ENCODE measurements around the gene SNN.

Gene SNN

DNA sequence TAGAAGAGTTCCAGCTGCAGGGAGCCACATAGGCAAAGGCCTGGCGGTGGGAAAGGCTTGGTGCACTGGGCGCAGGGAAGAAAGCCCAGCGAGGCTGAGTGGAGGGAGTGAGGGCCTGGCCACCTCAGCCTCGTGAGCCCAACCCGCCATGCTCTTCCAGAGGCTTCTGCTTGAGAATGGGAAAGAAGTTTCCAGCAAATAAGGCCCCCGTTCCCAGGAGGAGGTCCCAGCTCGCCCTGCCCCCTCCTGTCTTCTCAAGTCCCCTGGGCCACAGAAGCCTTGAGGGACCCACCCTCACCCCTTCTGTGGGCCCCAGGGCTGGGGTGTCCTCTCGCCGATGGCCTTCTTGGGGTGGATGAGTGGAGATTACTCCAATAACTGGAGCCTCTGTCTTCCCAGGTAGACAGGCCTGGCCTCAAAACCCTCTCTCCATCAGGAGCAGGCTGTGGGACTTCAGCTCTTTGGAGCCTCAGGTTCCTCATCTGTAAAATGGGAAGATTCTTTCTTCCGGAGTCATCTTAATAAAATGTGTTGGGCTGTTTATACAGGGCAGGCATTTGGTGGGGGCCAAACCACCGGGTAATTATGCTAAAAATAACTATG, 933 bp upstream of the SNN start:
- DNase-seq (ENCODE audit: low spot score) = no peak

GRCh38 chr16:11668623-11669379, 546 bp downstream of the SNN start:
- DNase-seq (ENCODE audit: low spot score) = no peak

DNA sequence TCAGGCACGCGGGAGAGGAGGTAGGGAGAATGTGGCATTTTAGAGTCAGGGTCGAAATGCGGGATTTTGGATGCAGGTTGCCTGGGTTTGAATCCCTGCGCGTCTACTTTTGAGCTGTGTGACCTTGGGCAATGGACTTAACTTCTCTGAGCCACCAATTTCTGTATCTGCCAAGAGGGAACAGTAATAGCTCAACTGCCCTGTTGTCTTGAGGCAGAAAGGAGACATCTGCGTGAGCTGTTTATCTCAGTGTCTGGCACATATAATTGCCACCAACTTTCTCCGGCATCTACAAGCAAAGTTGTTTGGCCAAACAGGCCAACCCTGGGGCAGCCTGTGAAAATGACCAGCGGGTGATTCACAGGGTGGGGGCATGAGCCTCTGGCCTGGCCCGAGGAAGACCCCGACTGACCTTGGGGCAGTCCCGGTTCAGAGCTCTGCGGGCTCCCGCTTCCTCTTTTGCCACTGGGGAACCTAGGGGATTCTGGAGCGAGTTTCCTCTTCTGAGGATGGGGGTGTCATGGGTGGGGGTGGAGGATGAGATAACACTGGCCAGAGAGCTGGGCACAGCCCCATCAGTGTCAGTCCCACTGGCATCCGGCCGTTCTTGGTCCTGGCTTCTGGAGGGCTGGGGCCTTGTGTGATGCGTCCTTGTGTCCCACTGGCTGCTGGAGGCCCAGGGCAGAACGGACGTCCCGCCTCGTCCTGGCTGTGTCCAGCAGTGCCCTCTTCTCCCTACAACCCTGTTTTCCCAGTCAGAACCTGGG, 1.3 kb downstream of the SNN start:
- DNase-seq (ENCODE audit: low spot score) = peak; percentile 50

DNA sequence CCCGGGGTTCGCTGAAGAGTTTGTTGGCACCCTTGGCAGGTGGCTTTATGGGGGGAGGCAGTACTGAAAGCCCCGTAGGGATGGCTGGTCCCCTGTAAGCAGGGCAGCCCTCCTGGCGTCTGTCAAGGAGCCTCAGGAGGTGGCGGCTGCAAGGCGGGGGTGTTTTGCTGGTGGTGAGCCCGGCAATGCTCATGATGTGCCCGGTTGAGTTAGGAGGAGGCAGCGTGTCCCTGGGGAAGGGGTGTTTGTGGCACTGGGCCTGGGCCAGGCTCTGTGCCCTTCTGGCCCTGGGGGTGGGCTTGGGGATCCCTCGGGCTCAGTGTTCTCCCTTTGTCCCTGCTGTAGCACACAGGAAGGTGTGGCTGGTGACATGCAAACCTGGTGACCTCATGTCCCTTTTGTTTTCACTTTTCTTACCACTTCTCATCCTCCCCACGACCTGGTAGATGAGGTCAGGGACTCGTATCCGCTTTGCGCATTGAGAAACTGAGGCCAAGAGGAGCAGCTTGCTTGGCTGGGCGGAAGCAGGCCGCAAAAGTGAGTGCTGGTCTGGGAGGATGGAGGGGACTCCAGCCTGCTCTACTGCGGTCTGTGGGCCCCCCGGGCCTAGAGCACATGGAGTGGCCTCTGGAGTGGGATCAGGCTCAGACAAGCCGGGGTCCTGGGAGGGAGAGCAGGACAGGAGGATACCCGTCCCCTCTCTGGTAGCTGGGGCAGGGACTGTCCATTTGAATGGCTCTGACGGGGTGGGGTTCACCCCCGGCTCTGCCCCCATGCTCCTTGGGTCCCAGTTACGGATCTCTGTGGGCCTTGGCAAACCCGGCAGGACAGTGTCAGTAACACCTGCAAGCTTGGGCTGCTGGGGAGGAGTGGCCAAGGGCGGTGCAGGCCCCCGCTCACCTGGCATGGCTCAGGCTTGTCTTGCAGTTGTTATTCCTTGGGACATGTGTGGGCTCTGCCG, 2.2 kb downstream of the SNN start:
- no peak for DNase-seq (ENCODE audit: low spot score)

- DNase-seq (ENCODE audit: low spot score) = no peak
Observed at GRCh38 chr16:11671271-11671670, 3.0 kb downstream of the SNN start.

DNA sequence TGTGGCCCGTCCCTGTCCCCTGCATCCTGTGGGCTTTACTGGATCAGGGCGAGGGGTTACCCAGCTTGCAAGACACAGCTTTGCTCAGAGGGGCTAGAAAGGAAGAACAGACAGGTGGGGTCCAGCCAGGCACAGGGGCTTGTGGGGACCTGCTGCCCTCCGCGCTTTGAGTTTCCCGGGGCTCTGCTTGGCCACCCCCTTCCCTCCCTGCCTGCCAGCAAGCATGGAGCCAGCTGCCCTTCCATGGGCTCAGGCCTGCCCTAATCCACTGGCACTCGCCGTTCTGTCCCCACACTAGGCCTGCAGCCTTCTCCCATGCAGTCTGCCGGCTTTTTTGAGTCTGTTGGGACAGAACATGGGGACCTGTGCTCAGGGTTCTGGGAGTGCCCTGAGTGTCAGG, 3.4 kb downstream of the SNN start:
- no peak for DNase-seq (ENCODE audit: low spot score)

GRCh38 chr16:11672206-11673090, 4.2 kb downstream of the SNN start:
- no peak for DNase-seq (ENCODE audit: low spot score)

DNA sequence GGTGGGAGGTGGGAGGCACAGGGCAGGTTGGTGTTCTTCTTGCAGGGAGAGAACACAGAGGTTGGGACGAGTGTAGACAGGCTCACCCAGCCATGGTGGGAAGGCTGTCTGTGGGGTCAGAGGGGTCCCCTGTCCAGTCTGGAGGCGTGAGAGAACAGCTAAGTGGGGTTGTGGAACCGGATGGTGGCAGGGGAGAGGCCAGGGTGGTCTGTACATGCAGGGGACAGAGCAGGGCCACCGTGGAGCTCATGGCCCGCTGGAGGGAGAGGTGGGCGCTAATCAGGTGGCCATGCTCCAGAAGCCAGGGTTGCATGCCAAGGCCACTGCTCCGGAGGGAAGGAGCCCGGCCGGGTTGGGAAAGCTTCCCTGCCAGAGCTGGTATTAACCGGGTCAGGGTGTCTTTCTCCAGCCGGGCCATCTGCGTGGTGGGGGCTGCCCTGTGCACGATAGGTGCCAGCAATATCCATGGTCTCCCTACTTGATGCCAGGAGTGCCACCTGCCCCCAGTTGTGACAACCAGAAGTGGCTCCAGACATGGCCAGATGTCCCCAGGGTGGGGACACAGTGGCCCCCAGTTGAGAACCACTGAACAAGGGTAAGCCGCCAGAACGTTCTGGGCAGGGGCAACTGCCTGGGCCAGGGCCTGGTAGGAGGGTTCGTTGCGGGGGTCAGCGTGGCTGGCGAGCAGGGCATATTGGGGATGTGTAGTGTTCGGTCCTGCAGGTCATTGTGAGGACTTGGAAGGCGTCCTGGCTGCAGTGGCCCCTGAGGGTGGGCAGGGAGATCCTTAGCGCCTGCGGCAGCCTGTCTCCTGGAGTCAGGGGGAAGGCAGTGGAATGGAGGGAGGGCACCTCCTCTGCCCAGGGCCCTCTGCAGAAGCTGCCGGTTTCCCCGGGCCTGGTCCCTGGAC, 5.1 kb downstream of the SNN start:
- DNase-seq (ENCODE audit: low spot score) = no peak

GRCh38 chr16:11674001-11674817, 6.0 kb downstream of the SNN start:
- DNase-seq (ENCODE audit: low spot score) = no peak

DNA sequence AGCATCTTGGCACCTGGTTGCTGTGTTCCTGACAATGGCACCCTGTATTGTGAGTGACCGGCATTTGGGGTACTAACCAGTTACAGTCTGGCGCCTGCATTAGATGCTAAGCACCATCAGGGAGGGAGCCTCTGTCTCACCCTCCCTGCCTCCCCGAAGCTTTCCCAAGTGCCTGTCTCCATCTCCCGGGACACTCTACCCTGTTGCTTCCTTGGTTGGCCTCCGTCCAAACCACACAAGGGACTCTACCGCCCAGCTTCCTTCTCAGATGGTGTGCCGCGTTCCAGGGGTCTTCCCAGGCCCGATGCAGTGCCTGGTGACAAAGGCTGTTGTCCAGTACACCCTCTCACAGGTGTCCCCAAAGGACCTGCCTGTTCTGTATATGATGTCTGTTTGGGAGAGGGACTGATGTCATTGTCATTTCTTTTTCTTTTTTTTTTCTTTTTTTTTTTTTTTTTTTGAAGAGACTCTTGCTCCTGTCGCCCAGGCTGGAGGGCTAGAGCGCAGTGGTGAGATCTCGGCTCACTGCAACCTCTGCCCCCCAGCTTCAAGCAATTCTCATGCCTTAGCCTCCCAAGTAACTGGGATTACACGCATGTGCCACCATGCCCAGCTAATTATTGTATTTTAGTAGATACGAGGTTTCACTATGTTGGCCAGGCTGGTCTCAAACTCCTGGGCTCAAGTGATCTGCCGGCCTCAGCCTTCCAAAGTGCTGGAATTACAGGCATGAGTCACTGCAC, 6.7 kb downstream of the SNN start:
- peak; percentile 60 for DNase-seq (ENCODE audit: low spot score)

GRCh38 chr16:11675561-11676511, 7.6 kb downstream of the SNN start:
- DNase-seq (ENCODE audit: low spot score) = no peak

DNA sequence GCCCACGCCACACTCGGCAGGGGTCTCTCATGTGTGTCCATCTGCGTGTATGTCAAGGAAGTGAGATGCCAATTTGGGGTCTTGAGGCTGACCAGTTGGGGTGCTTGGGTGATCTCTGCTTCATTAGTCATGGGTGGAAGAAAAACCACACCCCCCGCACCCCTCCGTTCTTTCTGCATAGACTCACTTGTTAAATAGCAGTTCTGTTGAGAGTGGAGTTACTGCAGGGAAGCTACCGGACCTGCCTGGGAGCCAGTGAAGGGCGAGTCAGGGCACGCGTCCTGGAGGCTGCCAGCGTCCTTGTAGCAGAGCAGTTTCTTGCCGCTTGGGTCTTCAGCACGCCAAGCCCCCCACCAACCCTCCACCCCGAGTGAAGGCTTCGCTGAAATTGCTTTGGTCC, 8.5 kb downstream of the SNN start:
- DNase-seq (ENCODE audit: low spot score) = no peak

DNA sequence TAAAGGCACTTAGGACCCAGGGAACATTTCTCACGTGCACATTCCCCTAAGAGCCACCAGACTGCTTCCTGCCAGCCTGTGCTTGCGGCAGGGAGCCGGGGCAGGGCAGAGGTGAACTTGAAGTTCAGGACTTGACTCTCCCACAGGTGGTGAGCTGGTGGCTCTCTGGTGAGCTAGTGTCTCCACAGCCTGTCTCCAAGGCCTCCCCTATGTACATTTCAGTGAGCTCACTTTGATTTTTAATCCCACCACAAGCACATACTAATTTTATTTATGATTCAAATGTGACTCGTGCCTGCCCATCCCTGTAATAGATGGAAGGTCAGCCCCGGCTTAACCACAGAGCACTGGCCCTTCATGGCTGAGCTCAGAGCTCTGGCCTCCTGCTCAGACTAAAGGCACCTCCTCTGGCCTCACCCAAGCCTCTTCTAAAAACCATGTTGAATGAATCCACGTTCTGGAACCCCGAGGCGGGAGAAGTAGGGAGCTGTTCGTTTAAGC, 9.2 kb downstream of the SNN start:
- peak; percentile 58 for DNase-seq (ENCODE audit: low spot score)

GRCh38 chr16:11677959-11678881, 10.0 kb downstream of the SNN start:
- no peak for DNase-seq (ENCODE audit: low spot score)

DNA sequence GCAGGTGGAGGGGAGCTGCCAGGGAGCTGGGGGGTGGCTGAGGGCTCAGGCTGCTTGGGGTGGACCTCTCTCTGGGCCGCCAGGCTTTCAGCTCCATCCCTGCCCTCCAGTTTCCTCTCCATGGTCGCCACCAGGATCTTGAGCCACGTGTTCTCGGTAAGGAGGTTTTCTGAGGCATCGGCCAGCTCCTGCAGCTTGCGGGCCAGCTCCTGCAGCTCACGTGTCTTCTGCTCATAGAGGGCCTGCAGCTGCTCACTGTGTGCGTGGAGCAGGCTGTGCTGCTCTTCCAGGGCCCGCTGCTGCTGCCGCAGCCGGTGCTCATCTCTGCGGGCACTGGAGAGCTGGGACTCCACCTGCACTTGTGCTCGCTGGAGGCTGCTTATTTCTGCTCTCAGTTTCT, 11.0 kb downstream of the SNN start:
- DNase-seq (ENCODE audit: low spot score) = no peak
